VCaP (cell line): ENCODE measurements around the gene TNS3.

Experiments used
- H3K27ac ChIP-seq: fragments of 450-650 bp; 2 replicates; pipeline ENCODE4 v1.5.1; 2017
- TF ChIP-seq, protein P1 (sequence below): fragments of 450-650 bp; conservative IDR thresholded peaks from 2 replicates; pipeline ENCODE4 v1.5.1; 2017; ENCODE audit warnings: mild to moderate bottlenecking, moderate library complexity

The TNS3 gene

DNA sequence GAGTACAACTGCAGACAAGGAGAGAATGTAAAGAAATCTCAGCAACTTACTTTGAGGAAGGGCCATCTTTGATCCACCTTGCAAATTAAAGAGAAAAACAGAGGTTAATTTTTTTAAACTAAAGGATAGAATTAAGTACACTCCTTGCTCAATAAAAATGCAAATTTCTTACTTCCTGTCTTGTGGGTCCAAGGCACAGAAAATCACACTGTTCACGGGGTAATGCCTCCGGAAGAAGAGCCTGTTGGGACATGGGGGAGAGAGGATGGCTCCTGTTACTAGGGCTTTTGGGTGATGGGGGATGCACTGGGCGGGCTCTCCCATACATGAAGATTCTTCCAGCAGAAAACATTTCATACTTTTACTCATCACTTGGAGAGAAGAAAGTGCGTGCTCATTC lies 301.8 kb downstream of the TNS3 start:
- TF ChIP-seq, protein P1, sequence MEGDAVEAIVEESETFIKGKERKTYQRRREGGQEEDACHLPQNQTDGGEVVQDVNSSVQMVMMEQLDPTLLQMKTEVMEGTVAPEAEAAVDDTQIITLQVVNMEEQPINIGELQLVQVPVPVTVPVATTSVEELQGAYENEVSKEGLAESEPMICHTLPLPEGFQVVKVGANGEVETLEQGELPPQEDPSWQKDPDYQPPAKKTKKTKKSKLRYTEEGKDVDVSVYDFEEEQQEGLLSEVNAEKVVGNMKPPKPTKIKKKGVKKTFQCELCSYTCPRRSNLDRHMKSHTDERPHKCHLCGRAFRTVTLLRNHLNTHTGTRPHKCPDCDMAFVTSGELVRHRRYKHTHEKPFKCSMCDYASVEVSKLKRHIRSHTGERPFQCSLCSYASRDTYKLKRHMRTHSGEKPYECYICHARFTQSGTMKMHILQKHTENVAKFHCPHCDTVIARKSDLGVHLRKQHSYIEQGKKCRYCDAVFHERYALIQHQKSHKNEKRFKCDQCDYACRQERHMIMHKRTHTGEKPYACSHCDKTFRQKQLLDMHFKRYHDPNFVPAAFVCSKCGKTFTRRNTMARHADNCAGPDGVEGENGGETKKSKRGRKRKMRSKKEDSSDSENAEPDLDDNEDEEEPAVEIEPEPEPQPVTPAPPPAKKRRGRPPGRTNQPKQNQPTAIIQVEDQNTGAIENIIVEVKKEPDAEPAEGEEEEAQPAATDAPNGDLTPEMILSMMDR = no peak

DNA sequence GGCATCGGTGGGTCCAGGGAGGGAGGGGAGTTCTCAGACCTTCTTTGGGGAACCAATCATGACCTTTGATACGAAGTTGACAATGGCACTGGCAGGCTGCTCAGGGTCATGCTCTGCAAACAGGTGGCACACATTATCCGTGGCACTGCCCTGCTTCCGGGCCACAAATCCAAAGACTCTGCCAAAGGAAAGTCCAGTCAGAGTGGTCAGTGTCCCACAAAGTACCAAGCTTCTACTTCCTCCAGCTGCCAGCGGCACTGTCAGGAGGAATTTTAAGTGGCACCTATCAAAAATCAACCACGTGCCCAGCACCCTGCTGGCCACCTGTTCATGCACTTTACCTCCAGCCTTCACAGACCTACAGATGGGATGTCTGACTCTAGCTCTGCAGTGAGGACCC lies 303.9 kb downstream of the TNS3 start:
- TF ChIP-seq, protein P1 = no peak
- H3K27ac ChIP-seq = no peak overlapping the region

More for the DNA sequence above, 301.8 kb downstream of the TNS3 start:
- H3K27ac ChIP-seq = no peak overlapping the region

DNA sequence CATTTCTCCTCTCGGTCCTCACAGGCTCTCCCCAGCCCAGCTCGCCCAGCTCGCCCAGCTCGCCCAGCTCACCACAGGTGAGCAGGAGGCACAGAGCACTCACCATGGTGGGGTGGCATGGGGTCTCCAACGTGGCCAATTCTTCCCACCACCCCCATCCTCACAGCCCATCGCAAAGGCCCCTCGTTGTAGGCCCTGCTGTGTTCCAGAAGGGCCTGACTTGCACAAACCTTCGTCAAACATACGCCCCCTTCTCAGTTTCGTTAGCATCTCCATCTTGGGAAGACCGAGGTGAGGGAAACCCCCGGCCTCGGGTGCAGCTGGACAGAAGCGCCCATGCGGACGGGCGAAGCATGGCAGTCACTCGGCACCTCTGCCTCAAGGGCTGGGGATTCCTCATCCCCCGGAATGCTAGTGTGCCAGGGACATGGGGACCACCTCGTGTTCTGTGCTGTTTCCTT lies 304.6 kb downstream of the TNS3 start:
- TF ChIP-seq, protein P1 = no peak
- no peak overlapping the region for H3K27ac ChIP-seq

DNA sequence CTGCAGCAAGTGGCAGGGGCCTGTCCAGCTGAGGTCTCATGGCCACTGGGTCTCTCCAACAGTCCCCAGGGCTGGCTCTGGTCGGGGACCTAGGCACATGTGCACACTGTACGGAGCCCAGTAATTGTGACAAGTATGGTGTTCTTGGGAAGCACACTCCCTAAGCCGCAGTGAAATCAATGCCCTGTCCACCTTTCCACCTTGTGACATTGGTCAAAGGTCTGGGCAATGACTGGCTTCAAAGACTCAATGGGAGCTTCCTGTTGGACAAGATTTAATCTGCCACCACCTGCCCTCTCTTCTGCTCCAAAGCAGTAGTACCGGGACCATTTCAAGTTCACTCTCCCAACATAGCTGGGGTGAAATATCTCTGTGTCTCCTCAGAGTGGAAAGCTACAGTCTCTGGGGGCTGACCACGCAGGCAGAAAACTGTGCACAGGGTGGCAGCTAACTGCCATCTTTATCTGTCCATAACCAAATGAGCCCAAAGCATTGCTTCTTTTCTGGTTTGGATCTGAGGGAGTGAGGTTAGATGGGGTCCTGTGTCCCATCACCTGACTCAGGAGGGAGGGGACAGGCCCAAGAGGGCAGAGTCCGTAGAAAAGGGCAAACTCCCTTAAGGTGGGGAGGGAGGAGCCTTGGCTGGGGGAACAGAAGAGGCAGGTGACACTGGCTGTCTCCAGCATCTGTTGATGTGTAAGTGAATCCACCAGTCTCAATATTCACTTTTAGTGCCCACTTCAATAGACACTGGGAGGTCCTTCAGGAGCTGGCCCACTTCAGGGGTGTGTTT lies 307.7 kb downstream of the TNS3 start:
- TF ChIP-seq, protein P1 = no peak
- no peak overlapping the region for H3K27ac ChIP-seq

DNA sequence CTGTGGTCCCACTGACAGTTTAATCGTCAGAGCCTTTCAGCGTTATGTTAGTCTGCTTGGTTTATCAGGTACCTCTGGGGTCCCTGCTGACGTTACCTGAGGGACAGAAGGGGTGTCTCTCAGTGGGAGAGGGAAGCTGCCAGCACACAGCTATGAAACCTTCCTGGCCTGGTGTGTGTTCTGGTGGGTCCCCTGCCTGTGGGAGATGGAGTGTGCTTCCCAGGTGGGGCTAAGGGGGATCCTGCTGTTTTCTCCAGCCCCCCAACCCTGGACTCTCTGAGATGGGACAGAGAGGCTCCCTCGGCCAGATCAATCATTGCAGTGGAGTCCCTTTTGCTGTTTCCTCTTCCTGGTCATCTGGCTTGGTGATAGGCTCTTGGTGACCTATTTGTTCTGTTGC lies 308.8 kb downstream of the TNS3 start:
- TF ChIP-seq, protein P1 = no peak
- H3K27ac ChIP-seq = no peak overlapping the region

DNA sequence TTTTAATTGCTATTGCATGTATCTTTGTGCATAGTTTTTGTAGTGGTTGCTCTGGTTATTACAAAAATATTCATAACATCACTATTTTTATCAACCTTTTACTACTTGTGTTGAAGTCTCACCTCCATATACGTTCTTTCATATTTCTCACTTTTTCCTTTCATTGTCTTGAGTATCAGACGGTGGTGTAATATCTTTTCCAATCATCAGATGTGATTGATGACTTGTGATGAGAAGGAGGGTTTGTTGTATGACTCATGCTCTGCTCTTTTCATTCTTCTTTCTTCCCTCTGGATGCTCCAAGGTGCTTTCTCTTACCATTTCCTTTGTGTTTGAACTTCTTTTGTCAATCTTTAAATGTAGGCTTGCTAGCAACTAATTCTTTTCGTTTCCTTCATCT lies 310.2 kb downstream of the TNS3 start:
- no peak overlapping the region for H3K27ac ChIP-seq
- TF ChIP-seq, protein P1 = no peak

DNA sequence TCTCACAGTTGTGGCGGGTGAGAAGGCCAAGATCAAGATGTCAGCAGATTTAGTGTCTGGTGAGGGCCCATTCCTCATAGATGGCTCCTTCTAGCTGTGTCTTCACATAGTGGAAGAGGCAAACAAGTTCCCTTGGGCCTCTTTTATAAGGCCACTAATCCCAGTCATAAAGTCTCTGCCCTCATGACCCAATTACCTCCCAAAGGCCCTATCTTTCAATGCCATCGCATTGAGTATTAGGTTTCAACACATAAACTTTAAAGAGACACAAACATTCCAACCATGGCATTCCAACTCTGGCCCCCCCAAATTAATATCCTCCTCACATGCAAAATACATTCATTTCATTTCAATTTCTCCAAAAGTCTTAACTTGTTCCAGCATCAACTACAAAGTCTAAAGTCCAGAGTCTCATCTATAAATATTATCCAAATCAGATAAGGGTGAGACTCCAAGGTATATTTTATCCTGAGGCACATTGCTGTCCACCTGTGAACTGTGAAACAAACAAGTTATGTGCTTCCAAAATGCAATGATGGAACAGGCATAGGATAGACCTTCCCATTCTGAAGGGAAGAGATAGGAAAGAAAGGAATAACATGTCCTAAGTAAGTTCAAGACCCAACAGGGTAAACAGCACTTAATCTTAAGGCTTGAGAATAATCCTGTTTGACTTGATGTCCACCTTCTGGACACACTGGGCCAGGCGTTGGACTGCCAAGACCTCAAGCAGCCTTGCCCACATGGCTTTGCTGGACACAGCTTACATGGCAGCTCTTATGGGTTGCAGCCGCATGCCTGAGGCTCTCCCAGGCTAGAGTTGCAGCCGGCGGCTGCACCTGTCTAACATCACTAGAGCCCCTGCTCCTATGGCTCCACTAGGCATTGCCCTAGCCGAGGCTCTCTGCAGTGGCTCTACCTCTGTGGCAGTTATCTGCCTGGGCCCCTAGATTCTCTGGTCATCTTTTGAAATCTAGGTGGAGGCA lies 312.8 kb downstream of the TNS3 start:
- TF ChIP-seq, protein P1 = no peak
- no peak overlapping the region for H3K27ac ChIP-seq
